Transverse colon (tissue), 3 donors: ENCODE data around the gene YEATS2.

Source experiments
- CTCF ChIP-seq, 5 experiments: fragments of 200-600 bp in 3 of 5; fragments of 450-650 bp in 2 of 5; sonication (generic) in 3 of 5; IDR thresholded peaks; 1 replicate in 2 of 5; 2 replicates in 3 of 5; pipeline ENCODE4 v1.5.1; 2016 to 2017; ENCODE audit warnings: antibody characterized with exemption in 5 of 5, inconsistent platforms in 3 of 5, mild to moderate bottlenecking in 2 of 5, moderate library complexity in 1 of 5
- EP300 ChIP-seq: sonication (generic); formaldehyde crosslinking; IDR thresholded peaks from one replicate; pipeline ENCODE4 v1.6.1; 2017; ENCODE audit warnings: antibody characterized with exemption, low read depth
- POLR2A ChIP-seq: fragments of 450-650 bp; IDR thresholded peaks from one replicate; pipeline ENCODE4 v1.6.1; 2016; ENCODE audit warnings: antibody characterized with exemption, mild to moderate bottlenecking, moderate library complexity

DNA sequence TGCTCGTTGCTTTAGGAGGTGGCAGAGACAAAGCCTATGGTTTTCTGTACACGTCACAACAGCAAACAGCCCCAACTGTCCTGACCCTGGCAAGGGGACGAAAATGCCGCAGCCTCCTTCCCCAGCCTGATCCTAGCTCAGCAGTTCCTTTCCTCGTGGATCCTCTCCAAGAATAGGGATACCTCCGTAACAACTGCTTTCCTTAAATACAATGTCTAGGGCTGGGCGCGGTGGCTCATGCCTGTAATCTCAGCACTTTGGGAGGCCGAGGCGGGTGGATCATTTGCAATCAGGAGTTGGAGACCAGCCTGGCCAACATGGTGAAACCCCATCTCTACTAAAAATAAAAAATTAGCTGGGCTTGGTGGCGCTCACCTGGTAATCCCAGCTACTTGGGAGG, 110.8 kb downstream of the YEATS2 start:
- no peak for TF ChIP-seq EP300
- no peak for TF ChIP-seq POLR2A
- no peak for TF ChIP-seq CTCF (IDR thresholded peaks at IDR 0.05)
